ENCODE data around the gene BTBD9.

Gene BTBD9

DNA sequence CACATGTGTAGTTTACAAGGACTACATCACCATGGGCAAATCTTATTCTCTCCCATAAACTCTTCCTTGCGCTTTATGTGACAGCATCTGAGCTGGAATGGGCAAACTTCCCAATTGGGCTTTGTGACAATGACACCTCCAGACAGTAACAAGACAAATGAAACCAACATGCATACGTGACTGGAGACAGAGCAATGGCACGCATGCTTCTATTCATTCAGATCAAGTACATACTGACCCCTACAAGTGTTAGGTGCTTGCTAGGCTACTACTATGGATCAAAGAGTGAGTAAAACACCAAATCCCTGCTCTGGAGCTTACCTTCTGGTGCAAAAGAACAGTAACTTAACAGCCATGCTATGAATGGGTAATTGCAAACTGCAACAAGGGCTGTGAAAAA, 394.9 kb downstream of the BTBD9 start:
- DNase-seq (ENCODE audit: low read depth in 2 of 2), result no peak

DNA sequence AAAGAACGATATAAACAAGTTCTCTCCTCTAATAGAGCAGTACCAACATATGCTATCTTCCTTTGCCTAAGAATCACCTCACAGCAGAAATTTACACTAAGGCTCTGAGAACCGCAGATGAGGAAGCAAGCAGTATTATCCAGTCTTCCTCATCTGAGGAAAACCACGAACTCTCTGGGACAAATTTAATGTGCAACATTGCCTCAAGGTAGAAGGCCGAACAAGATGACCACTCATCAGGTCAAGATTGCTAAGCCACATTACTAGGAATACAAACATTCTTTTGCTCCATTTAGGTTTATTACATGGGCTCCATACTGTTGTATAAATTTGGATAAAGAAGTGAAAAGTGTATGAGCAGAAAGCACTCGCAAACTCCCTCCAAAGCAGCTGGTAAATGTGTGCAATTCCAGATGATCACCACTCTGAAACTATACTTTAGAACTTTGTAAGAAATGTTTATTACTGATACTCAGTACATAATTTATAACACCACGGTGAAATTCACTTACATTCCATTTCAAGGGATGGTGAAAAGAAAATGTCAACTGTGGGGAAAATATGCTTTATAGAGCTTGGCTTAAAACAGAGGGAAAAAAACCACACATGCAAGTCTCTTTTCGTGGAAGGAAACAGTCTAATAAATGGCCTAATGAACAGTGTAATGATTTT, 398.4 kb downstream of the BTBD9 start:
- DNase-seq (ENCODE audit: low read depth in 2 of 2), result no peak

DNA sequence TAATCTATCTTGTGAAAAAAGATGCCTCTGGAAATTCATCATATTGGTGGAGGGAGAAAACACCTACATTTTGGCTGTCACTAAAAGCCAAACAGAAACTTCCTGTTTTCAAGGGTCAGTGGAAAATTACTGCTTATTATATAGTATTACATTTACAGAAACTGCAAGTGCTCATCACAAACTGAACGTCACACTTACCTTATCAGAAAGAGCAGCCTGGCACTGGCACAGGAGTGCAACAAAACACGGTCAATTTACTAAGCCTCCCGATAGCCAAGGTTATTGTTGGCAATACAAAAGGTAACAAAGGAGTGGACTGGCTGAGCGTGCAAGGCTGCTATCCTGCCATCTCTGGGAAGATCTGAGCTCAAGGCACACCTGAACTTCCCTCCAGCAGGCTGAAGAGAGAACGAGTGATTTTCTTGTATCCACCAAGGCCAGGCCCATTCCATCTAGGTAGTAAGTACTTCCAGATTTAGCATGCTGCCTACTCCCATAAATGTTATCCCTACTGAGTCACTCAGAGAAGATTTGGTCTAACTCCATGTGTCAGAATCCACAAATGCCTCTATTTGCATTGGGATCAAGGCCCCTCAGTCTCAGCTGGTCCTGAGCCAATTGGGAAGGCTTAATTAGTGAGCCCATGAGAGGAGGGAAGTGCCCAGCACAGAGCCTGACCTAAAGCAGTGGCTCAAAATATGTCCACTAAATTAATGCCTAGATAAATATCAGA, 399.8 kb downstream of the BTBD9 start:
- DNase-seq (ENCODE audit: low read depth in 2 of 2), result no peak

DNA sequence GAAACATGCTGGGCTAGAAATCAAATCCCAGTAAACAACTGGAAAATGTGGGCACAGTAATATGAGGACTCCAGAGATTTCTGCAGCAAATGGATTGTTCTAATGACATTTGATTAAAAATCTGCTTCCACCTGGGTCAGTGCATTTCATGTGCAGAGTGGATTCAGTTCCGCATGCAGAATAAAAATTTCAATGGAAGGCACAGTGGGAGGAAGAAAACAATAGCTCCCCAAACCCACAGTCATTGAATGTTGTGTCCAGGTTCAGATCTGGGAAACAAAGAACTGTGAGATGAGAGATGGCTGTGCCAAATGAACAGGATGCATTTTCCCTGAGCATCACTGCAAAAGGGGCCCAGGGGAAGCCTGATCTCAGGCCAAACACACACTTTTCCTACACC, 403.1 kb downstream of the BTBD9 start:
- no peak for DNase-seq (ENCODE audit: low read depth in 2 of 2)

DNA sequence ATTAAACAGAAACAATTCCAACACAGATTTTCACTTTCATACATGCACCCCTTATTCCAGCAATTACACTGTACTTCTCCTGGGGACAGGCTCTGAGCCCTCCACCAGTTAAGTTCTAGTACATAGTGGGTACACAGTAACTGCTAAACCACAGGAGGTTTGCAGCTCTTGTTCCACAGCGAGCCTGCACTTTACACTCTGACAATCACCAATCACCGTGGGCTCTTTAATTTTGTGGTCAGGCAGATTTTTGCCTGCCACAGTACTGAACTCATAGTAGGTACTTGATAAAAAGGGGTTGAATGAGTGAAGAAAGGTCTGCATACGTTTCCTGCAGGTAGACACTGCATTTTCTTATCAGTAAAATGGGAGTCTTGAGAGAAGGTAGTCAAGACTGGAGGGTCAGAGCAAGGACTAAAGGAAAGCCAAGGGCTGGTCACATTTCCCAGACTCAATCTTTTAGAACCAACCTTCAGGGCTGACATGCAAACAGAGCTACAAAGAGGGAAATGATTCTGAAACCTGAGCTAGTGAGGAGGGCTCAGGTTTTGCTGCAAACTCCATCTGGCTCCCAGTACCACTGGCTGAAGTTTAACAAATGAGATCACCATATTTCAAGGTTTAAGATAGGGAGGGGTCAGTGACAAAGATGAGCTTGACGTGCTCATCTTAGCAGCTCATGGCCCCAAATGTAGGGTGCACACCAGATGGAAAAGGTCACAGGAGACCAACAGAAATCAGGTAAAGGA, 404.6 kb downstream of the BTBD9 start:
- DNase-seq (ENCODE audit: low read depth in 2 of 2), result no peak

DNA sequence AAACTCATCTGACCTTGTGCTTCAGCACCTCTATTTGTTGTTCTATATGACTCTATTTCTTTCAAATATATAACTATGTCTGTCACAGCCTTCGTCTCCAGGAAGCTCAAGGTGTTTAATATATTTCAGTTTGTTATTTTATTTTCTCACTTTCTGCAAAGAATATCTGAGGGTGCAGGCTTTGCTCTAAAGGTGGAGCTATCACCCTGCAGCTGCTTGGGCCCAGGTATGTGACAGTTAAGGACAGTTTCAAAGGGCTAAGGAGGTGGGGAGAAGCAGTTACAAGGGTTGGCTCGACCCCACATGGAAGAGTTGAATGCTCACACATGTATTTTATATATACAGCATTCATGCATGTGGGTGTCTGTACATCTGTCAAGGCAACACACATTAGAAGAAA, 405.6 kb downstream of the BTBD9 start:
- DNase-seq (ENCODE audit: low read depth in 2 of 2), result no peak

DNA sequence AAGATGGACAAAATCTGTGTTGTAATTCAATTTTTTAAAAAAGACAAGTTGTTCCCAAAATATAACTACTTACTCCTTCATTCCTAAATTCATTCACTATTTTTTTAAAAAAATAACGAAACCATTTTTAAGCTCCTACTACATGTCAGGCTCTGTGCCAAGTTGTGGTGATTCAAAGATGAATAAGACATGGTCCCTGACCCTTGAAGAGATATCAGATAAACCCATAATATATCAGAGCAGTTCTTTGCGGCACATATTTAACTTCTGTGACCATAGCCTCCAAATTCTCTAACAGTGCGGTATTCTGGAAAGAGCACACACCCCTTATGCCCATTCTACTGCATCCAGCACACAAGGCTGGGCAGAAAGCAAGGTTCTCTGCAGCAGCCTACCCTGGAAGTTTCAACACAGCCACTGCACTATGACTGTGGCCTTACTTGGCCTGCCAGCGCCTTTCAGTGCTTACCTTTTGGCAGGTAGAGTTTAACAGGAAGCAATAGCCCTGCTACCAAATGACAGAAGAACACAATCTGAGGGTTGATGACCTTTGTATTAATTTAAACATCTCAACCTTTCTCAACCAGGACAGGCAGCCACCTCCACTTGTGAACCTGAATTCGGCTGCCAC, 406.5 kb downstream of the BTBD9 start:
- no peak for DNase-seq (ENCODE audit: low read depth in 2 of 2)

DNA sequence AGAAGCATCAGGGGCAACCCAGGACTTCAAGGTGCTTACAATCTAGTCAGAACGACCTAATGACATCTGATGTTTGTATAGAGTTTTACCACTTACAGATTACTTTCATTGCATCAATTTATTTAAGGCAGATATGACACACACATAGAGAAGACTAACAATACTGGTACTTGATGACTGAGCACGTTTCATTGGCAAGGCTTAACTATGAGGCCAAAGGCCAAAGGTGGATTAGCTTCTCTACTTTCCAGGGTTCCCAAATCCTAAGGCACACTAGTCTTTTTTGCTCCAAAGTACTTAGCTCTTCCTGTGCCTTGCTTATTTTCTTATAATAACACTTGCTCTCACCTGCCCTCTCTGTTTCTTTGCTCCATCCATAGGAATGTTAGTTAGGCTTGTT, 414.0 kb downstream of the BTBD9 start:
- DNase-seq (ENCODE audit: low read depth in 2 of 2), result no peak

DNA sequence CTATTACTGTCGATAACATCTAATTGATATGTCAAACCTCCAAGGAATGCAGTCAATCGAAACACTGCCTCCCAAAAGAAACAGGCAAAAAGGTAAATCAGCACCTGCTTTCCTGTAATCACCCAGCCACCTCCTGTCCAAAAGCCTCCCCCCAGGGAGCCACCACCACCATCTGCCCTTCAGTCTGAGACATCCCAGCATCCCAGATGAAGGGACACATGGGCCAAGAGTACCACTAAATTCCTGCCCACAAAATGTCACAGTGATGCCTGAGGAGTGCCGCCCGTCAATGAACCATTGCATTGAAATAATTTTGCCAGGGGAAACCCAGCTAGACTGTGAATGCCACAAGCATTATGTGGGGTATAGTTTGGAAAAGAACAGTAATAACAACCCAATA, 418.5 kb downstream of the BTBD9 start:
- no peak for DNase-seq (ENCODE audit: low read depth in 2 of 2)

DNA sequence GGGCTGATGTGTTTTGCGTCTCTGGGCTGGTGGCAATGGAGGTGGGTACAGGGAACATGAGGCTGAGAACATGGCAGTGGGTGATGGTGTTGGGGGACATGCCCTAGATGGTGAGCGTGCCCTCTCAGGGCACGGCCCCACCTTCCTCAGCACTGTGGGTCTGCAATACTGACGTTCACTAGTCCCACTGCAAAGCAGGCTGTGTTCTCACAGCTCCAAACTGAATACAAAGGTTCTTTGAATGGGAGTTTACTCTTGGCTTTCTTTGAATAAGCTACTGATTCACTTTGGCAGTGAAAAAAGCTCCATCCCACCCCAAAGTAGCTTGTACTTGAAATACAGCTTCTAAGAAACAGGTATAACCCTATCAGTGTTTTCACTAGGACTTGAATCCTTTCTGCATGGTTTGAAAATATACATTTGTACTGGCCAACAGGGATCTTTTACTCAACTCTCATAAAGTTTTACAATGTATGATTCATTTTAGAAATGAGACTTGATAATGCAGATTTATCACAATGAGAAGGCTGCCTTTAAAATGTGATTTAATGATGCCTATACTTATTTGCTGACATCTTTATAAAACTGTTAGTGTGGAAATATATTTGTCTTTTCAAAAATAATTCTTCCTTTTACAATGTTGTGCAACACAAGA, 419.5 kb downstream of the BTBD9 start:
- DNase-seq (ENCODE audit: low read depth in 2 of 2), result no peak

DNA sequence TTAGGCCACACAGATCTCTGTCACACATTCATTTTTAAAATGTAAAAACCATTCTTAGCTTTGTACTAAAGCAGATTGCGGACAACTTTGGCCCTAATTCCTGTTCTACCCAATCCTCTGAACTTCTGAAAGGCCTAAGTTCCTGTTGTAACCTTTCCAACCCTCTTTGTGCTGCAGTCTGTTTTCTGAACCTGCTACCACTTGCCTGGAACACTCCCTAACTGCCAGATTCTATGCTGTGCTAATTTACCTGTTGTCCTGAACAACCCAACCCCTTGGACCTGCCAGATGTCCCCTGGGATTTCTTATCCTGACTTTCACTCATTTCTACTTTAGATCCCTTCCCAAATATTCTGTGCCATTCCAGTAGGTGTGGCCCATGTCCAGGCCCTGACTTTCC, 421.5 kb downstream of the BTBD9 start:
- no peak for DNase-seq (ENCODE audit: low read depth in 2 of 2)

DNA sequence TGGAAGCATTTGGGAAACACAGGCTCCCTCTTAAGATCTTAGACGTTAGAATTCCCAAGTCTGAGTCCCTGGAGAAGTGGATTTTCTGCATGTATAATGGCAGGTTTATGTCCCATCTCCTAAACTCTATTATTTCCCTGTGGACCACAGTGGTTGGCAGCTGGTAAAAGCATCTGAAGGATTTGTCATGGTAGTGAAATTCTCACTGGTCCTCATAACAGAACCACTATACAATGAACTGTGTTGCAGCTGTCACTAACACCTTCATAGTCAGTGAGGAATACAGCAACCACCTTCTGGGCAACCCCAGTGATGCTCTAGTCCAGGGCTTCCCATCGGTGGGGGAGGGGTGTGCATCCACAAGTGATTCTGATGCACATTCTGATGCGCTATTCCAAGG, 423.3 kb downstream of the BTBD9 start:
- no peak for DNase-seq (ENCODE audit: low read depth in 2 of 2)

DNA sequence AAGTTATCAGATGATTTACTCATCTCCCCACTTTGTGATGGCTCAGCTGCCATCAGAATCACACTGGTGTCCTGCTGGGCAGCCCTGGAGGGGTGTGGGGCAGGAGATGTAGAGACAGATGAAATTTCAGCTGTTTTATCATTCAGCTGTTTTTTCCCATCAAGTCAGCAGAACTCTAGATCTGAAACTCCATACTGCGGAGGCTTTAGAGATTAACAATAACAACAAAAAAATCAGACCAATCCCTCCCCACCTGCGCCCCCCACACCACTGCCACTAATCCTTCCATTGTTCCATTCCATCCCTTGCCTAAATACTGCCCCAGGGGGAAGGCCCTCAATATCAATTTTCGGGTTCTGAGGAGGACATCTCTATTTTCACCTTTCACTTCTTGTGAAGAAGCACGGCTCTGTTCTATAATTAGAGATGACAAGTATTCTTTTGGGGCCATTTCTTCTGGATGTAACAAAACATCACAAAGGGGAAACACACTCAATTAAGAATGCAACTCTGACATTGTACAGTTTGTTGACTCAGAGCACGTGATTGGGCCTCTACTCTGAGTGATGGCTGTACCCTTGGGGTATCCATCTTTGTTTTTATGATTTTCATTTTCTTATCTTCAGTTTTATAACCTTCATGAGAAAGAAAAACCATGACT, 423.9 kb downstream of the BTBD9 start:
- DNase-seq (ENCODE audit: low read depth in 2 of 2), result no peak

DNA sequence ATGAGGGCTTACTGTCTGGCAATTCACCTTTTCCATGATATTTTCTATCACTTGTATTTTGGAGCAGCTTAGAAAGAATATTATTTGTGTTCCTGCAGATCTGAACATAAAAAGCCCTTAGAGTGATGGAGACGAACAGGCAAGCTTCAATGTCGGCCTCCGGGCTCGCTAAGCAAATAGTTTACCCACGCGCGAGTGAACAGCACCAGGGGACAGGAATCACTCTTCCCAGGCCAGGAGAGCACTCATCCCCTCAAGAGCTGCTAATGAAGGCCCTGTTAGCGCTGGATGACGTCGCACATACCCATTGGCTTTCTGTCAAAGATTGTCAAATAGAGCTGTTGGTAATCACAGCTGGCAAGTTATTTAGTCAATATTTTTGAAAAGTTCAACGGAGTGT, 424.5 kb downstream of the BTBD9 start:
- no peak for DNase-seq (ENCODE audit: low read depth in 2 of 2)

DNA sequence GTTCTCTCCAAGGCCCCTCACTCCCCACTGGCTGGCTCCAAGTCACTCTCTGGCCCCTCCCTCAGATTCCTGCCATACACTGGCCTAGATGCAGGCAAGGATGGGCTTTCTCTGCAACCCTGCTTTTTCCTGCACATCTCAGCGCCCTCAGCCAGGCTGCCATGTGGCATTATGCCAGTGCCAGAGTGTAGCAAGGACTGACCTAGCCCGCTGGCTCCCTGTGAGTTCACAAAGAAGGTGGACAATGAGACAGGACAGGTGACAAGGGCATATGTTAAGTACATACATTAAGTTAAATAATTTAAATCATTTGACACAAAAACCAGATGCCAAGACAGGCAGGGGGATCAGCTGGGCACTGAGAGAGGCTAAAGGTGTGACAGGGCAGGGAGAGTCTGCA, 425.6 kb downstream of the BTBD9 start:
- no peak for DNase-seq (ENCODE audit: low read depth in 2 of 2)

DNA sequence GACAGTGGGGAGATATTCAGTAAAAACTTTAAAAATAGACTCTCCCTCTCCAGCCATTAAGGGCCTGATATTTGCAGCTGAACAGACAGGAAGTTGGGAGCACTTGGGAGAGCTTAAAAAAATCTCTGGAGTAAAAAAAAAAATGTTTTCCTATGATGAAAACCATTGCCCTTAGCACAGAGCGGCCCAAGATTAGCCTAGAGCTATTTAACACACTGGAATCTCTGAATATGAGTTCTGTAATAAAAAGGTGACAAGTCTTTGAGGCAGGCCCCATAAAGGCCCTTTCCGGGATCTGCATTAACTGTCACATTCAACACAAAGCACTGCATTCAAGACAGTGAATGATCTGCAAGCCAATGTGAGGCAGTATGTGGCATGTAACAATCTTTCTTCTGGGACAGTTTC, 426.5 kb downstream of the BTBD9 start:
- DNase-seq (ENCODE audit: low read depth in 2 of 2), result no peak

DNA sequence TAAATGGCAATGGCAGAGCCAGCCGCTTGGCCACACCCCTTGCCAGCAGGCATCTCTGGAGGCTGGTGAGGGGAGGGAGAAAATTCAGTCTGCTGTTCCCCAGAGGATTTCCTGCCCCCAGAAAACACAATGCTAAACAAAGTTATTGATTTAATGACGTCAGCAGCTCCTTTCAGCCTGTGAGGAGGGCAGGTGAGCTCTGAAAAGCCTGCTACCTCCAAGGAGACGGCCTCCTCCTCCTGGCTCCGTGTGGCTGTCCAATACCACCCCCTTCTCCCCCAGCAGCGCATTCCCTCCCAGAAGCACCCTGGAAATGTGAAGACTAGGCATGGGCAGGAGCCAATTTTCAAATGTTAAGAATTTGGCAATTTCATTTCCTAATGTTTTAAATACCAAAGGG, 427.1 kb downstream of the BTBD9 start:
- DNase-seq (ENCODE audit: low read depth in 2 of 2), result no peak

DNA sequence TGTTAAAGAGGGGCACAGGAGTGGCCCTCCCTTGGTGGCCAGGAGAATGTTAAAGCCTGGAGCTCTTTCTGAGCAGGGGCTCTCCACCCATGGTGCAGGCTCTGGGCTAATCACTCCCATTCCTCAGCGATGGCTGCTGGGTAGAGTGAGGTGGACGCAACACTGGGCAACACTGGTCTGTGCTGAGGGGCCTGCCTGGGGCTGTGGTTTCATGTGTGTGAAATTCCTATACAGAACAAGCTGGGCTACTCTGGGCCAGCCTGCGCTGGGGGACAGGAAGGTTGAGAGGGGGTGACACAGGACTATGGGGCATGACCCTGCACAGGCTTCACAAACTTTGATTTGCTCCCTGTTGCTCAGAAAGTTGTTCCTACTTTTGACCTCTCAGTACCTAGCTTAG, 427.6 kb downstream of the BTBD9 start:
- no peak for DNase-seq (ENCODE audit: low read depth in 2 of 2)

DNA sequence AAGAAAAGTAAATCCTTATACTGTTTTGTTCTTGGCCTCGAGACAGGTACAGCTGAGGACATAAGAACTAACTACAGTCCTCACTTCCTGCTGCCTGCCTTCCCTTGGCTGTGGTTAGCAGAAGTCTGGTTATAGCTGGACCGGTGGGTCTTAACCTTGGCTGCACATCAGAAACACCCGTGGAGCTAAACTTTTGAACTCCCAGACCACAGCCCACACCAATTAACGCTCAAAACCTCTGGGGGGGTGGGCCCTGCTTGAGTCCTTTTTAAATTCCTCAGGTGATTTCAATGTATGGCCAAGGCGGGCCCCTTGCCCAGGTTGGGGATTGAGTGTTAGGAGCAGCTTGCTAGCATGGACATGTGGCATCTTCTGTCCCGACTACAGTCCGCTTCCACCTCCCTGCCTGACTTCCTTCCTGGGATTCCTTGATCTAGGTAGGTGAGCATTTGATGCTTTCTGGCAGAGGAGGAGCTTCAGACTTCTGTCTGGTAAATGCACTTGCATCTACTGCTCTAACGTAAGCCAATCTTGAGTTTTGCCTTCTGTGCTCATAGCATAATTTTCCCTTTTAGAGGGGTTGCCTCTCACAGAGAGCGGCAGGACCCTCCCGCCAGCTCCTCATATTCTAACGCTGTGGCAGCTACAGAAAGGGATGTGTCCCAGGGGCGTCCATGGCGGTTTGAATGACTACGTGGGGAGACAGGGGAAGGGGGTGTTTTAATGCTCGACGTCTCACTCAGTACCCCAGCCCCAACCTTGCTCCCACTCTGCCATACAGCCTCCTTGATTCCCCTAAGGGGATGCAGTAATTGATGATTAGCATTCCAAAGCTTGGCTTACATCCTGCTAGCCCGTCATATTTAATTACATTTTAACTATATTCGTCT, 430.1 kb downstream of the BTBD9 start:
- DNase-seq (ENCODE audit: low read depth in 2 of 2), result no peak

DNA sequence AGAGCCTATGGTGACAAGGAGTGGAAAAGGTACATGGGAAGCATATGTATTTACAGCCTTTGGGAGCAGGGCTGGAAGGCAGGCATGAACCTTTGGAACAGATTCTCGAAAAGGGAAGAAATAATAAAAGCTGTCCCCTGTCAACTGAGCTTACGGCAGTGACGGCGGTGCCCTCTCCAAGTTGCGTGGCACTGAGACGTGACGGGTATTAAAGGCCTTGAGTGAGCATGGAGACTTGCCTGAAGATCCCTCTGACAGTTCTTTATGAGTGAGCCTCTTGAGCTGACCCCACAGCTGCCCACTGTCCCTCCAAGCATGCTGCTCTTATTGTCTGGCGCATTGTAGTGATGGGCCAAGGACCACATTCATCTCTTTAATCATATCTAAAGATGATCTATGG, 431.7 kb downstream of the BTBD9 start:
- DNase-seq (ENCODE audit: low read depth in 2 of 2), result no peak

Measured in stimulated activated CD4-positive, alpha-beta T cell treated with anti-CD3 and anti-CD28 coated beads, Interleukin-12 subunit alpha, Interleukin-12 subunit beta, amount 100 ng/mL, for 24 hours (primary cell).